ENCODE data around the gene TFE3. TPM values are rescaled to one million over a fixed set of nuclear protein-coding genes. Genes with fewer than 3 reads are reported as not detected.

TFE3 gene, protein sequence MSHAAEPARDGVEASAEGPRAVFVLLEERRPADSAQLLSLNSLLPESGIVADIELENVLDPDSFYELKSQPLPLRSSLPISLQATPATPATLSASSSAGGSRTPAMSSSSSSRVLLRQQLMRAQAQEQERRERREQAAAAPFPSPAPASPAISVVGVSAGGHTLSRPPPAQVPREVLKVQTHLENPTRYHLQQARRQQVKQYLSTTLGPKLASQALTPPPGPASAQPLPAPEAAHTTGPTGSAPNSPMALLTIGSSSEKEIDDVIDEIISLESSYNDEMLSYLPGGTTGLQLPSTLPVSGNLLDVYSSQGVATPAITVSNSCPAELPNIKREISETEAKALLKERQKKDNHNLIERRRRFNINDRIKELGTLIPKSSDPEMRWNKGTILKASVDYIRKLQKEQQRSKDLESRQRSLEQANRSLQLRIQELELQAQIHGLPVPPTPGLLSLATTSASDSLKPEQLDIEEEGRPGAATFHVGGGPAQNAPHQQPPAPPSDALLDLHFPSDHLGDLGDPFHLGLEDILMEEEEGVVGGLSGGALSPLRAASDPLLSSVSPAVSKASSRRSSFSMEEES
- total RNA-seq: 8.3 TPM in 2 replicates

DNA sequence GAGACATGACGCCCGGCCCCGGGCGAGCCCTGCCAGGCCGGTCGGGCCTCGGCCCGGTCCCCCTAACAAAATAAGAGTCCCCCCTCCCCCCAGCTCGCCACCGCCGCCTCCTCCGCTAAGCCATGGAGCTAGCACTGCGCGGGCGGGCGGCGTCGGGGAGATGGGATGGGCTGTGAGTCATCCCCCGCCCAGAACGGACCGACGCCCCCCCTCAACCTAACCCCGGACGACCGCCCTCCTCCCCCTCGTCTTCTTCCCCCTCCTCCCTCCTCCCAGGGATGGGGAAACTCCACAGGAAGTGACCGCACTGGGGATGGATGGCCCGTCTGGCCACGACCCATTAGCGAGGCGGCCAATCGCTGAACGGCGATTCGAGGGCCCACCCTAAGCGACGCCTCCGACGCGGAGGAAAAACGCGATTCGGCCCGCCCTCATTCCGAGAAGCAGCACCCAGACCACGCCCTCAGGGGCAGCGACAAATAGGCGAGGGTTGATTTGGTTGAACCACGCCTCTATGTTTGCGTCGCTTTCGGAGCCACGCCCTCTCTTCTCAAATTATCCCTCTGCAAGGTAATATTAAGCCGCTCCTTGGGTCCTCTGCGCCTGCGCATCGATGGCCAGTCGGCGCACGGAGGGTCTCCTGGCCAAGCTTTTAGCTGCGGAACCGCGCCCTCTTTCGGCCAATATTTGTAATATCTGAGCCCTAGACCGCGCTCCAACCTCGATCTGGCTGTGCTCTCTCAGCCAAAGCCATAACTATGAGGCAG, at the start of gene TFE3:
TSS of gene TFE3 (minus strand) at position 138 of the 767 bp plus-strand sequence. CDS start at position 7, 131 bp downstream.
- DNase-seq (ENCODE audit: low read depth in 2 of 2): peak; percentile 98 to 99

DNA sequence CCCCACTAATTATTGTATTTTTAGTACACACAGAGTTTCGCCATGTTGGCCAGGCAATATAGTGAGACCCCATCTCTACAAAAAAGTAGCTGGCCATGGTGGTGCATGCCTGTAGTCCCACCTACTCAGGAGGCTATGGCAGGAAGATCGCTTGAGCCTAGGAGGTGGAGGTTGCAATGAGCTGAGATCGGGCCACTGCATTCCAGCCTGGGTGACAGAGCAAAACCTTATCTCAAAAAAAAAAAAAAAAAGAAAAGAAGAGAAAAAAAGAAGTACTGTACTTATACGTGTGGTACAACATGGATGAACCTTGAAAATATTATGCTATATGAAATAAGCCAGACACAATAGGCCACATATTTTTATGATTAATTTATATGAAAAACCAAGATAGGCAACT, 46.4 kb upstream of the TFE3 start:
- DNase-seq (ENCODE audit: low read depth in 2 of 2): no peak

DNA sequence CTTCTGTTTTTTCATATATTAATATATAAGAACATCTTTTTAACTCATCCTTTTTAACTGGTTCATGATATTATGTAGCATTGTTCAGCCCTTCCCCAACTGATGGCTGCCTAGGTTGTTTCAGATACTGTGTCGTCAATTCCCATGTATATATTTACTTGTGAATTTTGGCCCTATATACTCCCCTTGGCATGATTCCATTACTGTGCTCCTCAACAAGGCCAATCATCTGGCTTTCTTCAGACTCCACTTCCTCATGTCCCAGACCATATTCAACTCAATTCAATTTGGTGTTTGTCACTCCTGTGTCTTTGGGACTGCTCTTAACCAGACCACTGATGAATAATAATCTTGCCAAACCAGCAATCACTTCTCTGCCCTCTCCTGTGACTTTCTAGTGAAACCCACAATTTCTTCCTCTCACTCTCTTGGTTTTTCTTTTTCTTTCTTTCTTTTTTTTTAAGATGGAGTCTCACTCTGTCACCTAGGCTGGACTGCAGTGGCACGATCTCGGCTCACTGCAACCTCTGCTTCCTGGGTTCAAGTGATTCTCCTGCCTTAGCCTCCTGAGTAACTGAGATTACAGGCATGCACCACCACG, 39.2 kb upstream of the TFE3 start:
- DNase-seq (ENCODE audit: low read depth in 2 of 2): no peak

DNA sequence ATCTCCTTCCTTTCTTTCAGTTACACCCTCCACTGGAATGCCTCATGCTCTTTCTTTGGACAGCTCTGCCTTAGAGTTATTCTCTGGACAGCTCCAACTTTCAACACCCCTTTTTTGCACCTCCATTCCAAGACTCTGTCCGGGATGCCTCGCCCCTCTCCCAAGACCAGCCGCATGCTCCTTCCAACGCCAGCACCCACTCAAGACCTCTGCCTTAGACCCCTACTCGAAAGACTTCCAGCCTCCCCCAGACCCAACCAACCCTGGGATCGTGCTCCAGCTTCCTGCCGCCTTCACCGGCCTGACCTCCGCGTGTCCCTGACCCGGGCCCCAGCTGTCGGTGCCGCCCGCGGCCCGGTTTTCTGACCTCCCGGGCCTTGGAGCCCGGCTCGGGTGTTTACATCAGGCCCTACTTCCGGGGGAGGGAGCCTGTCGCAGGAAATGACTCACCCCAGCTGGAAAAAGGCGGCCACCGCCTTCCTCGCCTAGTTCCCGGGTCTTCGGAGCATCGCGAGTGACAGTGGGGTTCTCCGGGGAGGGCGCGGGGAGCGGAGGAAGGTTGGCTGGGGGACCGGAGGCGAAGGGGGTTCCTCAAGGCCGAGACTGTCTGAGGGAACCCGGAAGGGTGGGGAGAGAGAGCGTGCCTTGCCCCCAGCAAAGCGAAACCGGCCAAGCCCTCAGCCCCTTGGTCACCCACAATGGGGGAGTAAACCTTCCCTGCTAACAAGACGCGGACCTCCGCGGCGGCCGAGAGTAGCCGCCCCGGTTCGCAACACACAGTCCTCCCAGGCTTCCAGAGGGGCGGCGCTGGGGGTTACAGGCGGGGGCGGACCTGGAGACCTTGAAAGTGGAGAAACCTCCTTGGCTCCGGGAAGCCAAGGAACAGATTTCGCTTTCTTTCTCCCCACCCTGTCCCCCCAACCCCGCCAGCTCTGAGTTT, 36.6 kb upstream of the TFE3 start, which contains the start of gene WDR45:
TSS of gene WDR45 (minus strand) at position 399 of the 940 bp plus-strand sequence. CDS start 1,792 bp downstream, outside the sequence.
- peak; percentile 77 to 78 for DNase-seq (ENCODE audit: low read depth in 2 of 2)

DNA sequence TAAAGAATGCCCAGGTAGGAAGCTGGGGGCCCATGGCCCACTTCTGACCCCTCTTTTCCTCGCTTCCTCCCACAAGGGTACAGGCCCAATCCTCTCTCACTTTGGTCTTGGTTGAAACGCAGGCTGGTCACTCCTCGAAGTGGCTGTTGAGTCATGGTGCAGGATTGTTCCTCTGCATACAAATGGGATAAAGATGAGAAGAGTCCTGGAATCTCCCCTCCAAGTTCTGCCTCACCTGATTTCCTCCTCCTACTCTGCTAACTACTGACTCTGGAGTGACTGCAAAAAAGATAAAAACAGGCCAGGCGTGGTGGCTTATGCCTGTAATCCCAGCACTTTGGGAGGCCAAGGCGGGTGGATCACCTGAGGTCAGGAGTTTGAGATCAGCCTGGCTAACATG, 34.8 kb upstream of the TFE3 start:
- DNase-seq (ENCODE audit: low read depth in 2 of 2): no peak

DNA sequence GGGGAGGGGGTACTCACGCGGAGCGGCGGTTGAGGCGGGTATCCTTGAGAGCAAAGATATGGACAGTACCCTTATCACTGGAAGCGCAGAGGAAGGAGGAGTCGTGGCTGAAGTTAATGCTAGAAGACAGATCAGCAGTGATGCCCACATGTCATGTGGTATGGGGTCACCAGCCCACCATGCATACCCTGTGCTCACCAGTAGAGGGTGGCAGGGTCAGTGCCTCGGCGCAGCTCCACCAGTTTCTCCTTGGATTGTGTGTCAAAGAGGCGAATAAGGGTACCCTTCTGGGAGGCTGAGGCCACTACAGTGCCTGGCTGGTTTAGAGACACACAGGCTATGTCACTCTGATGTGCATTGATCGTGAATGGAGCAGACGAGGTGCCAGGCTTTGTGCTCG, 32.2 kb upstream of the TFE3 start:
- no peak for DNase-seq (ENCODE audit: low read depth in 2 of 2)

DNA sequence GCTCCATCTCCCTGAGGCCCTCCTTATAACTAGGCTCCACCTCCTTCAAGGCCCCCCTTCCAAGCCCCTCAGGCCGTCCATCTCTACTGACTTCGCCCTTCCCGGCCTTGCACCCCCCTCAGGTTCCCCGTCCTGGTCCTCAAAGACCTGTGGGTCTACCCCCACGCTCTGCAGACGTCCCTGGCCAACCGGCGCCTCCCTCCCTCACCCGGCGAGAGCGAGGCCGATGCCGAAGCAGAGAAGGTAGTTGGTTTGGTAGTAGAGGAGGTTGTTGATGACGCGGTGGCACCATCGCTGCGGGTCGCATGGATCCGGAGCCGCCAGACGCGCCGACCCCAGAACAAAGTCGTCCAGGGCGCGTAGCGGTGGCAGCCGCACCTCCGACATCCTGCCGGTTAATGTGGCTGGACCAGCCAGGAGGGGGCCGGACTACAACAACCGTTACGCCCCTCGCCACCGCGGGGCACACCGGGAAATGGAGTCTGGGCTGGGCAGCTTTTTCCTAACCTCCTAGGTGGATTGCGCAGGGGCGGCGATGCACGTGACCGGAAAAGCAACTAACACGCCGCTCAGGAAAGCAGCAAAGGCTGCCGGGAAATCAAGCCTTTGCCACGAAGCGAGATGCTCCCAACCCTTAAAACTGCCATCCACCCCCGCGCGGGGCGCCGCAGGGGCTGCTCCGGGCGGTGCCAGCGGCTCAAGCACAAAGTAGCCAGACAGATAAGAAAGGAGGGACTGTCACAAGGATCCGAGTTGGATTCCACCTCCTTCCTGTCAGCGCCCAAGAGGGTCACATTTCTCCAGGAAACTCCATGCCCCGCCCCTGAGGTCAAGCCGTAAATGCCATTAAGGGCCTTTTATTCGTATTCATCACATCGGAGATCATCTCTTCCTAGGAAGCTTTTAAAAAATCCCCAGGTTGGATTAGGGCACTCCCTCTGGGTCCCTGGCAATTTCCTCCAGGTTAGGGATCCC, 30.7 kb upstream of the TFE3 start, which contains the start of gene PRAF2:
TSS of gene PRAF2 (minus strand) at position 402 of the 975 bp plus-strand sequence. CDS start at position 387, 15 bp downstream.
- DNase-seq (ENCODE audit: low read depth in 2 of 2): peak; percentile 91 to 93

DNA sequence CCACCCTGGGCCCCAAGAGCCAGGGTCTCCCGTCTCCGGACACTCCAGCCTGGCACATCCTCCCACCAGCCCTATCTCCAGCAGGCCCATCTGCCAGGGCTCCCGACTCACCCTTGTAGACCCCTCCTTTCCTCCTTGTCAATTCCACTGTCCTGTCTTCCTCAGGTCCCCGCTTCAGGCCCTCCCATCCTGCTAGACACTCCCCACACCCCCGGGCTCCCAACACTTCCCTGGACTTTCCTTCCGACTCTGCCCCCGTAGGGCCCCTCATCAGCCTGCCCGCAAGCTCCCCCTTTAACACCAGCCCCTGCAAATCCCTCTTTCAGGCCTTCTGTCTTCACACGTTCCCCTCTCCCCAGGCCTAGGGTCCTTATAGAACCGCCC, 29.5 kb upstream of the TFE3 start:
- DNase-seq (ENCODE audit: low read depth in 2 of 2): no peak

DNA sequence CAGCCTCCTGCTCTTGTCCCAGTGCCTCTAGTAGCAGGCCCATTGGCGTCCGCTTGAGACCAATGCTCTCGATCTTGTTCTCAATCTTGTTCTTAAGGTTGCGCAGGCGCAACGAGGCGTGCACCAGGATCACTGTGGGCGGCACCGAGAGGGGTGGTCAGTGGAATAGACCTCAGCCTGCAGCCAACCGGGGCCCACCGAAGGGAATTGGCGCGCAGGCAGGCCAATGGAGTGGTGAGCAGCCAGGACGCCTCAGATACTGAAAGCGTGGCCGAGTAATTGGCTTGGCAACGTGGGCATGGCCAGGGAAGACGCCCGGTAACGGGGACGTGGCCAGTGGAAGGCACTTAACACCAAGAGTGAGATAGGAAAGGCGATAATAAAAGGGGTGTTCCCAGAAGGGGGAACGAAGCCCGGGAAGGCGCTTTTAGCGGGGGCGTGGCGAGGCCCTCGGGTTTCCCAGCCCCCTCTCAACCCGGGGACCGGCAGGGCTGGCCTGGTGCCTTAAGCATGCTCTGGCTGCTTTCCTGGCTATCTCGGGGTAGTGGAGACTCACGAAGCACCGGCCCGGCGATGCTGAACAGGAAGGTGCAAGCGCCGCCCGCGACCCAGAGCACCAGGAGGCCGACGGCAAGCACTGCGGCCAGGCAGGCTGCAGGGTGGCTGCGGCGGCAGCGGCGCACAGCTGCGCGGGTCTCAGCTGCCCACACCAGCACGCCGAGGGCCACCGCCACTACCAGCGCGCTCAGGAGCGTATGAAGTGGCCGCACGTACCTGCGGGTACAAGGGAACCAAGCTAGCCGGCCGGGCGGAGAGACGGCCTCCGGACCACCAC, 28.9 kb upstream of the TFE3 start:
- peak in 1 of 2 donors; percentile 86 for DNase-seq (ENCODE audit: low read depth in 2 of 2)

DNA sequence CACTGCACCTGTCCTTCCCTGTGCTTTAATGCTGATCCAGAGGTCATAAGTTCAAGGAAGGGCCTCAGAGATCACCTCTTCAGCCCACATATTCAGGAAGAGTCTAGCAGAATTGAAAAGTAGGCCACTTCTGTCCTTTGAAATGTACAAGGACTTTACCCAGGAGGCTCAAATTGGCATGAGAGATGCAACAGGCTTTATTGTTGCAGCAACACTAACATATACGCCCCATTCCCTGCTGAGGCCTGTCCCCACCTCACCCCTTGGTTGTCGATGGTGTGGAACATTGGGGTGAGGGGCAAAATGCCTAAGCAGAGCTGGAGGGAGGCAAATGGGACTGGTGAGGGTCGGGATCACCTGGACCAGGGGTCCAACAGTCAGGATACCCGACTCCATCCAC, 27.8 kb upstream of the TFE3 start:
- DNase-seq (ENCODE audit: low read depth in 2 of 2): no peak

DNA sequence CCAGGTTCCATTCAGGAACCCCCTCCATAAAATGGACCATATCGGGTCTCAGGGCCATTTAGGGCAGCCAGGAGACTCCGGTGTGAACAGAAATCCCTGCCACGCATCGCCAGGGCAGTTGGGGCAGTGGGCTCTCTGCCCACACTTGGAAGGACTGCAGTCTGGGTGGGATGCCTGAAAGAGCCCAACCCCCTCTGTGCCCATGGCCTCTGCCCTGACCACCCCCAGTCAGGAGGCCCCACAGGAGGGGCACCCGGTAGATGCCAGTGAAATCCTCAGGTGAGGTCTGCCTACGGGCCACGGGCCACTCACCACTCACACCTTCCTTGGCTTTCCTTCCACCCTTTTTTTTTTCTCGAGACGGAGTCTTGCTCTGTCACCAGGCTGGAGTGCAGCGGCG, 25.9 kb upstream of the TFE3 start:
- no peak for DNase-seq (ENCODE audit: low read depth in 2 of 2)

DNA sequence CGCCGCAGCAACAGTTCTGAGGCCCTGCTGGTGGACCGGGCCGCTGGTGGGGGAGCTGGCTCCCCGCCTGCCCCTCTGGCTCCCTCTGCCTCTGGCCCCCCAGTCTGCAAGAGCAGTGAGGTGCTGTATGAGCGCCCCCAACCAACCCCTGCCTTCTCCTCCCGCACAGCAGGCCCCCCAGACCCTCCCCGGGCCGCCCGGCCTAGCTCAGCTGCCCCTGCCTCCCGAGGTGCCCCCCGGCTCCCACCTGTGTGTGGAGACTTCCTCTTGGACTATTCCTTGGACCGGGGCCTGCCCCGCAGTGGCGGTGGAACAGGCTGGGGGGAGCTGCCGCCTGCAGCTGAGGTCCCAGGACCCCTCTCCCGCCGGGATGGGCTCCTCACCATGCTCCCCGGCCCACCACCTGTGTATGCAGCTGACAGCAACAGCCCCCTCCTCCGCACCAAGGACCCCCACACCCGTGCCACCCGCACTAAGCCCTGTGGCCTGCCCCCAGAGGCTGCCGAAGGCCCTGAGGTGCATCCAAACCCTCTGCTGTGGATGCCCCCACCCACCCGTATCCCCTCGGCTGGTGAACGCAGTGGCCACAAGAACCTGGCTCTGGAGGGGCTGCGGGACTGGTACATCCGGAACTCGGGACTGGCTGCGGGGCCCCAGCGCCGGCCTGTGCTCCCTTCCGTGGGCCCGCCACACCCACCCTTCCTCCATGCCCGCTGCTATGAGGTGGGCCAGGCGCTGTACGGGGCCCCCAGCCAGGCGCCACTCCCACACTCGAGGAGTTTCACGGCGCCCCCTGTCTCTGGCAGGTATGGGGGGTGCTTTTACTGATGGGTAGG, 24.3 kb upstream of the TFE3 start:
- no peak for DNase-seq (ENCODE audit: low read depth in 2 of 2)

DNA sequence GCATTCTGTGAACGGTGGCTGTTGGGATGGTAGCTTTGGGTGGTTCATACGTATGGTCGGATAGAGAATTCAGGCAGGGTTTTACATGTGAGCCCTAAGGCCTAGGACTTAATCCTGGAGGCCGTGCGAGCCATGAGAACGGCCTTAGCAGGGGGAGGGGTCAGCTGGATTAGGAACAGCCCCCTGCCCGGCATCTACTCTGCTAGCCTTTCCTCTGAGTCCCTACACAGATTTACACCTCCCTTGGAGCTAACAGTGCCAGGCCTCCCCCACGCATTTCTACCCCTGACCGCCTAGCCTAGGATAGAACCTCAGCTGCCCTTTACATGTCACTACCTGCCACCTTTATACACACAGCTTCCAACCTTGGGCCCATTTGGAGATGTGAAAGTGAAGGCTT, 23.5 kb upstream of the TFE3 start:
- no peak for DNase-seq (ENCODE audit: low read depth in 2 of 2)

DNA sequence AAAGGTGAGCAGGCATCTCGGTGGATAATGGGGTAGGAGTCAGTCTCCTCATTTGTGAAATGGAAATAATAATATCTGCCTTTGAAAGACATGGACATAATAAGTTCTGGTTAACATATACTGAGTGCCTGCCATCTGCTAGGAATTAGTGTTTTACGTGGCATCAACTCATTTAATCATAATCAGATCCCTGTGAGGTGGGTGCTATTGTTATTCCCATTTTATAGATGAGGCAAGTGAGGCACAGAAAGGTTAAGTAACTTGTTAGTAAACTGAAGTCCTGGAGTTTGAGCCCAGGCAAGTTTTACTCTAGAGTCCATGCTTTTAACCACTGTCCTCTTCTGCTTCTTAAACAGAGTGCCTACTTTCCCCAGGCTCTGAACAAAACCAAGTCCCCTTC, 23.1 kb upstream of the TFE3 start:
- no peak for DNase-seq (ENCODE audit: low read depth in 2 of 2)

DNA sequence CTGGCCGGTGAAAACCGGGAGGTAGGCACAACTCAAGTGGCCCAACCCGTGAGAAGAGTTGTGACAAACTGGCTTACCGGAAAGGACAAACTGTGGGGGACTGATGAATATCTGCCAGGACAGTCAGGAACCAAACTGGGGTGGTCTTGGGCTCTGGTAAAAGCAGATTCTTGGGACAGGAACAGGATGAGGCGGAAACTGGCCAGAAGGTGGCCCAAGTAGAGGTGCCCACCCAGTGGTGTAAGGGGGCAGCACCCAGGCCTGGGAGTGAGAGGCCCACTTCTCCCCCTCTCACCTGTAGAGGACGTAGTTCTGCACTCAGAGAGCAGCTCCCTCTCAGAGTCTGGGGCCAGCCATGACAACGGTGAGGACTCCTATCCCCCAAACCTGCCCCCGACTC, 21.6 kb upstream of the TFE3 start:
- no peak for DNase-seq (ENCODE audit: low read depth in 2 of 2)

DNA sequence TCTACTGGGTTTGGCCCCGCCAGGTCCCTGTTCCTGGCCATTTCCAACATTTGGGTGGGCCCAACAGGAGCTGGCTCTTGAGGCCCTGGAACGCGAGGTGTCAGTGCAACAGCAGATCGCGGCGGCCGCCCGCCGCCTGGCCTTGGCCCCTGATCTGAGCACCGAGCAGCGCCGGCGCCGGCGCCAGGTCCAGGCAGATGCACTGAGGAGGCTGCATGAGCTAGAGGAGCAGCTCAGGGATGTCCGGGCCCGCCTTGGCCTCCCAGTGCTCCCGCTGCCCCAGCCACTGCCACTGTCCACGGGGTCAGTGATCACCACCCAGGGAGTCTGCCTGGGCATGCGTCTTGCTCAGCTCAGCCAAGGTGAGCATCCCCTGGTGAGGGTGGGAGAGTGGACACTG, 21.1 kb upstream of the TFE3 start:
- no peak for DNase-seq (ENCODE audit: low read depth in 2 of 2)

DNA sequence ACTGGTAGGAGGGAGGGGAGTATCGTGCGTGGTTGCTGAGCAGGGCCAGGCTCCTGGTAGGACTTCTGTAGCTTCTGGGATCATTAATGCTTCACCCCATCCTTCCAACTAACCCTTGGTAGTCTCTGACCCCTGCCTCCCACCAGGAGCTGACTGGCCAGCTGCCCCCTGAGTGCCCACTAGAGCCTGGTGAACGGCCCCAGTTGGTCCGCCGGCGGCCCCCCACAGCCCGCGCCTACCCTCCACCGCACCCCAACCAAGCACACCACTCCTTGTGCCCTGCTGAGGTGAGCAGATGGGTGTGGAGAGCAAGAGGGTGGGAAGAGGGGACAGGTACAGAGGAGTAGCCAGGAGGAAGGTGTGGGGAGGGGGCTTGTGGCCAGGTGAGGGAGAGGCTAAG, 20.6 kb upstream of the TFE3 start:
- DNase-seq (ENCODE audit: low read depth in 2 of 2): no peak

DNA sequence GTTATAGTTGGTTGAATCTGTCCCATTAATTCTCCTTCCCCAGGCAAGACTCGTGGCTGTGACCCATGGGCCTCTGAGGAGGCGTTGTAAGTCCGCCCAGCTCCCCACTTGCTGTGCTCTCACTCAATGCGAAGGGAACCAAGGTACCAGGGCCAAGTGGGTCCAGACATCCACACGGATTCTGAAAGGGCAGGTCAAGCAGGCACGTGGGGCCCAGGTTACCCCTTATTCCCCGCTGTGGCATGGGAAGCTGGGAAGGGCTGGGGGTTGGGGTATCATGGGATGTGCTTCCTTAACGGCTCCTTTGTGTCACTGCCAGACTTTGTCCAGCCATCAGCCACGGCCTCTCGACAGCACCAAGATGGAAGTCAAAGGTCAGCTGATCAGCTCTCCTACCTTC, 18.8 kb upstream of the TFE3 start:
- DNase-seq (ENCODE audit: low read depth in 2 of 2): no peak
